ENCODE data around the gene PNPLA7.
"Not testable (repeated sequence)": the region's sequence is repeated elsewhere in the genome, so short reads cannot be mapped to it uniquely, and the experiment has no call there.

PNPLA7 gene

GRCh38 chr9:137475666-137476065 lies 74.5 kb downstream of the PNPLA7 start:
- TF ChIP-seq, protein P1, sequence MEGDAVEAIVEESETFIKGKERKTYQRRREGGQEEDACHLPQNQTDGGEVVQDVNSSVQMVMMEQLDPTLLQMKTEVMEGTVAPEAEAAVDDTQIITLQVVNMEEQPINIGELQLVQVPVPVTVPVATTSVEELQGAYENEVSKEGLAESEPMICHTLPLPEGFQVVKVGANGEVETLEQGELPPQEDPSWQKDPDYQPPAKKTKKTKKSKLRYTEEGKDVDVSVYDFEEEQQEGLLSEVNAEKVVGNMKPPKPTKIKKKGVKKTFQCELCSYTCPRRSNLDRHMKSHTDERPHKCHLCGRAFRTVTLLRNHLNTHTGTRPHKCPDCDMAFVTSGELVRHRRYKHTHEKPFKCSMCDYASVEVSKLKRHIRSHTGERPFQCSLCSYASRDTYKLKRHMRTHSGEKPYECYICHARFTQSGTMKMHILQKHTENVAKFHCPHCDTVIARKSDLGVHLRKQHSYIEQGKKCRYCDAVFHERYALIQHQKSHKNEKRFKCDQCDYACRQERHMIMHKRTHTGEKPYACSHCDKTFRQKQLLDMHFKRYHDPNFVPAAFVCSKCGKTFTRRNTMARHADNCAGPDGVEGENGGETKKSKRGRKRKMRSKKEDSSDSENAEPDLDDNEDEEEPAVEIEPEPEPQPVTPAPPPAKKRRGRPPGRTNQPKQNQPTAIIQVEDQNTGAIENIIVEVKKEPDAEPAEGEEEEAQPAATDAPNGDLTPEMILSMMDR (IDR thresholded peaks at IDR 0.05; ENCODE audit: low read depth, low read length): no peak
- H3K4me3 ChIP-seq (ENCODE audit: low read depth, low read length): no peak overlapping the region

GRCh38 chr9:137474271-137474670 lies 75.9 kb downstream of the PNPLA7 start:
- TF ChIP-seq, protein P1 (IDR thresholded peaks at IDR 0.05; ENCODE audit: low read depth, low read length): no peak
- H3K4me3 ChIP-seq (ENCODE audit: low read depth, low read length): no peak overlapping the region

GRCh38 chr9:137470785-137471184 lies 79.4 kb downstream of the PNPLA7 start:
- H3K4me3 ChIP-seq (ENCODE audit: low read depth, low read length): no peak overlapping the region

GRCh38 chr9:137467896-137468295 lies 82.3 kb downstream of the PNPLA7 start:
- no peak overlapping the region for H3K4me3 ChIP-seq (ENCODE audit: low read depth, low read length)
- TF ChIP-seq, protein P1 (IDR thresholded peaks at IDR 0.05; ENCODE audit: low read depth, low read length): no peak

More at GRCh38 chr9:137470785-137471184, 79.4 kb downstream of the PNPLA7 start:
- TF ChIP-seq, protein P1 (IDR thresholded peaks at IDR 0.05; ENCODE audit: low read depth, low read length): no peak

DNA sequence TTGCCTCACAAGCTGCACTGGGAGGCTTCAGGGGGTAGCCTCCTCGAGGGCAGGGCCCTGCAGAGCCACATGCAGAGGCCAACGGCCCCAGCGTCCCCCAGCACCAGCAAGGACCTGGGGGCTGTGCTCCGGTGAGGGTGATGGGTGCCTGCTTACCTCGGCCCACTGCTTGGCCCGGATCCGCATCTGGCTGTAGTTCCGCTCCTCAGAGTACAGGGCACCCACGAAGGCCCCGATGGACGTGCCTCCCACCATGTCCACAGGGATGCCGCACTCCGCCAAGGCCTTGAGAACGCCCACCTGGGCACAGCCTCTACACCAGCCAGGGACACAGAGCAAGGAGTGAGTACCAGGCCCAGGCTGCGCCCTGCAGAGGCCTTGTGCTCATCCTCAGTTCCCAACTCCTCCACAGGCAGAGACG lies 83.0 kb downstream of the PNPLA7 start:
- no peak overlapping the region for H3K4me3 ChIP-seq (ENCODE audit: low read depth, low read length)
- TF ChIP-seq, protein P1 (IDR thresholded peaks at IDR 0.05; ENCODE audit: low read depth, low read length): no peak

DNA sequence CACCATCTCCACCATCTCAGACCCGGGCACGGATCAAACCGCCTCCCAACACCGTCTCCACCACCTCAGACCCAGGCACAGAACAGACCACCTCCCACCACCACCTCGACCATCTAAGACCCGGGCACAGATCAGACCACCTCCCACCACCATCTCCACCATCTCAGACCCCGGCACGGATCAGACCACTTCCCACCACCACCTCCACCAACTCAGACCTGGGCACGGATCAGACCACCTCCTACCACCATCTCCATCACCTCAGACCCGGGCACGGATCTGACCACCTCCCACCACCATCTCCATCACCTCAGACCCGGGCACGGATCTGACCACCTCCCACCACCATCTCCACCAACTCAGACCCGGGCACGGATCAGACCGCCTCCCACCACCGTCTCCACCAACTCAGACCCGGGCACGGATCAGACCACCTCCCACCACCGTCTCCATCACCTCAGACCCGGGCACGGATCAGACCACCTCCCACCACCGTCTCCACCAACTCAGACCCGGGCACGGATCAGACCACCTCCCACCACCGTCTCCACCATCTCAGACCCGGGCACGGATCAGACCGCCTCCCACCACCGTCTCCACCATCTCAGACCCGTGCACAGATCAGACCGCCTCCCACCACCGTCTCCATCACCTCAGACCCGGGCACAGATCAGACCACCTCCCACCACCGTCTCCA lies 83.7 kb downstream of the PNPLA7 start:
- not testable (repeated sequence) for H3K4me3 ChIP-seq (ENCODE audit: low read depth, low read length)

GRCh38 chr9:137465720-137466388 lies 84.3 kb downstream of the PNPLA7 start:
- no peak overlapping the region for H3K4me3 ChIP-seq (ENCODE audit: low read depth, low read length)
- TF ChIP-seq, protein P1 (IDR thresholded peaks at IDR 0.05; ENCODE audit: low read depth, low read length): no peak
